Mammary epithelial cell (primary cell): ENCODE data around the gene SUSD3.

Source experiments
- CTCF ChIP-seq, 2 donors: IDR thresholded peaks in 1 of 2; conservative IDR thresholded peaks in 1 of 2; 2 replicates each; pipeline ENCODE4 v1.5.1; 2011 to 2012; ENCODE audit warnings: inconsistent platforms in 2 of 2, low read length in 2 of 2, mild to moderate bottlenecking in 2 of 2, control low read depth in 1 of 2, low read depth in 1 of 2; ENCODE audit not compliant: insufficient read depth in 1 of 2; ENCODE audit errors: extremely low read depth in 1 of 2
- EZH2 ChIP-seq: IDR thresholded peaks from 2 replicates; pipeline ENCODE4 v1.6.1; 2012; ENCODE audit warnings: low read length, inconsistent platforms, borderline replicate concordance

GRCh38 chr9:93093877-93094657, 35.6 kb downstream of the SUSD3 start:
- TF ChIP-seq CTCF (conservative IDR thresholded peaks at IDR 0.05 in 1 of 2, IDR thresholded peaks at IDR 0.05 in 1 of 2; ENCODE audit: extremely low read depth in 1 of 2, insufficient read depth in 1 of 2, low read depth in 1 of 2, low read length in 2 of 2) (no peak), EZH2 (no peak)
